A673 (cell line): Measurements from ENCODE around the gene PTCH2. TPM values are rescaled to one million over a fixed set of nuclear protein-coding genes. Genes with fewer than 3 reads are reported as not detected.

Source experiments
- BruUV-seq: library from RNA; stranded (reverse); fragments of 400-500 nt; replicated peaks from 2 replicates; lab custom pipeline; 2021; lab: Mats Ljungman, UMichigan
- CTCF ChIA-PET: fragments of 300-600 bp; sonication (Branson Sonifier 250); formaldehyde crosslinking; loops from one replicate; lab custom pipeline; 2022; ENCODE audit warnings: antibody characterized with exemption; lab: Charles Lee
- POLR2A ChIA-PET: fragments of 300-600 bp; sonication (Branson Sonifier 250); formaldehyde crosslinking; loops from one replicate; lab custom pipeline; 2022; ENCODE audit warnings: antibody characterized with exemption; ENCODE audit not compliant: low non-redundant PET; lab: Charles Lee
- DNase-seq: peaks from one replicate; pipeline ENCODE4 v3.0.0-alpha.2; 2015; ENCODE audit warnings: low spot score
- H3K27ac ChIP-seq: fragments of 200-600 bp; sonication (generic); 2 replicates; pipeline ENCODE4 v1.5.1; 2016; ENCODE audit warnings: mixed run types, low read depth, mild to moderate bottlenecking, mixed read lengths, antibody characterized with exemption, low read length; ENCODE audit not compliant: poor library complexity, severe bottlenecking
- H3K27me3 ChIP-seq: fragments of 200-600 bp; sonication (generic); replicated peaks from 2 replicates; pipeline ENCODE4 v1.6.1; 2017; ENCODE audit warnings: mixed run types, low read depth, mild to moderate bottlenecking, mixed read lengths, antibody characterized with exemption, low read length; ENCODE audit not compliant: insufficient read depth, poor library complexity
- H3K36me3 ChIP-seq: fragments of 200-600 bp; sonication (generic); 2 replicates; pipeline ENCODE4 v1.6.1; 2016; ENCODE audit warnings: mixed run types, mild to moderate bottlenecking, mixed read lengths, antibody characterized with exemption, low read length; ENCODE audit not compliant: insufficient read depth, poor library complexity, severe bottlenecking
- H3K4me1 ChIP-seq: fragments of 200-600 bp; sonication (generic); 2 replicates; pipeline ENCODE4 v1.6.1; 2017; ENCODE audit warnings: mixed run types, mild to moderate bottlenecking, mixed read lengths, antibody characterized with exemption, low read length; ENCODE audit not compliant: insufficient read depth, poor library complexity, severe bottlenecking
- H3K4me3 ChIP-seq: fragments of 200-600 bp; sonication (generic); 2 replicates; pipeline ENCODE4 v1.5.1; 2016; ENCODE audit warnings: low read depth, mixed run types, mild to moderate bottlenecking, mixed read lengths, low read length; ENCODE audit not compliant: poor library complexity, severe bottlenecking
- H3K9me3 ChIP-seq: fragments of 200-600 bp; sonication (generic); 2 replicates; pipeline ENCODE4 v1.6.1; 2016; ENCODE audit warnings: mixed run types, low read depth, mild to moderate bottlenecking, mixed read lengths, antibody characterized with exemption, low read length; ENCODE audit not compliant: poor library complexity, severe bottlenecking
- EZH2 ChIP-seq: fragments of 200-600 bp; sonication (generic); IDR thresholded peaks from 2 replicates; pipeline ENCODE4 v1.6.1; 2017; ENCODE audit warnings: borderline replicate concordance, low read depth, mild to moderate bottlenecking, mixed read lengths, antibody characterized with exemption, low read length; ENCODE audit not compliant: poor library complexity, severe bottlenecking
- intact Hi-C: fragments of 100-400 bp; cut with micrococcal nuclease; formaldehyde crosslinking; loops from one replicate; pipeline ENCODE4 v1.10.0; 2022; ENCODE audit not compliant: unreplicated experiment
- total RNA-seq: library from RNA; stranded (reverse); gene quantifications from 2 replicates; pipeline ENCODE4 v1.2.3, GENCODE V29; 2021
- TF ChIP-seq, protein P1 (sequence below): fragments of 300-800, 200-600 bp; sonication (generic); conservative IDR thresholded peaks from 2 replicates; pipeline ENCODE4 v1.5.1; 2017; ENCODE audit warnings: low read depth, mild to moderate bottlenecking, antibody characterized with exemption, low read length, moderate library complexity, mixed read lengths

The PTCH2 gene
- total RNA-seq, 1 experiment from 2014 or later: 2.3 TPM

DNA sequence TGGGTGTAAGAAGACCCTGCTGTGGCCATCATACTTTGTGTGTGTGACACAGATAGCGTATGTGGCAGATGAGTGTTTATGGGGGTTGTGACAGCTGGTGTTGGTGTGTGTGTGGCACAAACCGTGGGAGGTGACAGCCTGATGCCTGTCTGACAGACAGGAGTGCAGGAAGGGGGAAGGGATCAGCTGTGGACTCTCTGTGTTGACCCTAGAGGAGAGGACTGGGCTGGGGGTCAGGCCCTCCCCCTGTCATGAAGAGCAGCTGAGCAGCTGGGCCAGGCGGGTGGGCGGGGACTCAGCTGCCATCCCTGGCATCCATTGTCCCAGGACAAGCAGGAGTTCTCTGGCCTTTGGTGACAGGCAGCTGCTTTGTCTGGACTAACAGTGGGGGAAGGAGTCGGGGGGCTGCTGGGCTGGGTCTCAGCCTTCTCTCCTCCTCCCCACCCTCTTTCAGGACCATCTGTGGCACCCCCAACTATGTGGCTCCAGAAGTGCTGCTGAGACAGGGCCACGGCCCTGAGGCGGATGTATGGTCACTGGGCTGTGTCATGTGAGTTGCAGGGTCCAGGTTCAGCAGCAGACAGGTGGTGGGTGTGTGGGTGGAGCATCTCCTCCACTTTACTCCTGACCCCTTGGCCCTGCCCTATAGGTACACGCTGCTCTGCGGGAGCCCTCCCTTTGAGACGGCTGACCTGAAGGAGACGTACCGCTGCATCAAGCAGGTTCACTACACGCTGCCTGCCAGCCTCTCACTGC is 40.6 kb downstream of the PTCH2 start:
- Histone ChIP-seq H3K27ac (no peak overlapping the region), H3K4me3 (no peak overlapping the region), H3K9me3 (no peaks in the 10 kb centered on the region), H3K27me3 (no peaks in the 10 kb centered on the region), H3K36me3 (peaks cover 9% of the 10 kb centered on the region), H3K4me1 (peaks cover 14% of the 10 kb centered on the region)
- BruUV-seq: no TSS peak
- ChIA-PET CTCF (no interaction called here), POLR2A (no interaction called here)
- DNase-seq: no peak
- intact Hi-C loops: loop anchor here (10.0 kb wide), 1 partner anchor 502 kb away; no protein-coding TSS in a partner anchor
- TF ChIP-seq EZH2: no peak
- TF ChIP-seq, protein P1, sequence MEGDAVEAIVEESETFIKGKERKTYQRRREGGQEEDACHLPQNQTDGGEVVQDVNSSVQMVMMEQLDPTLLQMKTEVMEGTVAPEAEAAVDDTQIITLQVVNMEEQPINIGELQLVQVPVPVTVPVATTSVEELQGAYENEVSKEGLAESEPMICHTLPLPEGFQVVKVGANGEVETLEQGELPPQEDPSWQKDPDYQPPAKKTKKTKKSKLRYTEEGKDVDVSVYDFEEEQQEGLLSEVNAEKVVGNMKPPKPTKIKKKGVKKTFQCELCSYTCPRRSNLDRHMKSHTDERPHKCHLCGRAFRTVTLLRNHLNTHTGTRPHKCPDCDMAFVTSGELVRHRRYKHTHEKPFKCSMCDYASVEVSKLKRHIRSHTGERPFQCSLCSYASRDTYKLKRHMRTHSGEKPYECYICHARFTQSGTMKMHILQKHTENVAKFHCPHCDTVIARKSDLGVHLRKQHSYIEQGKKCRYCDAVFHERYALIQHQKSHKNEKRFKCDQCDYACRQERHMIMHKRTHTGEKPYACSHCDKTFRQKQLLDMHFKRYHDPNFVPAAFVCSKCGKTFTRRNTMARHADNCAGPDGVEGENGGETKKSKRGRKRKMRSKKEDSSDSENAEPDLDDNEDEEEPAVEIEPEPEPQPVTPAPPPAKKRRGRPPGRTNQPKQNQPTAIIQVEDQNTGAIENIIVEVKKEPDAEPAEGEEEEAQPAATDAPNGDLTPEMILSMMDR: no peak

DNA sequence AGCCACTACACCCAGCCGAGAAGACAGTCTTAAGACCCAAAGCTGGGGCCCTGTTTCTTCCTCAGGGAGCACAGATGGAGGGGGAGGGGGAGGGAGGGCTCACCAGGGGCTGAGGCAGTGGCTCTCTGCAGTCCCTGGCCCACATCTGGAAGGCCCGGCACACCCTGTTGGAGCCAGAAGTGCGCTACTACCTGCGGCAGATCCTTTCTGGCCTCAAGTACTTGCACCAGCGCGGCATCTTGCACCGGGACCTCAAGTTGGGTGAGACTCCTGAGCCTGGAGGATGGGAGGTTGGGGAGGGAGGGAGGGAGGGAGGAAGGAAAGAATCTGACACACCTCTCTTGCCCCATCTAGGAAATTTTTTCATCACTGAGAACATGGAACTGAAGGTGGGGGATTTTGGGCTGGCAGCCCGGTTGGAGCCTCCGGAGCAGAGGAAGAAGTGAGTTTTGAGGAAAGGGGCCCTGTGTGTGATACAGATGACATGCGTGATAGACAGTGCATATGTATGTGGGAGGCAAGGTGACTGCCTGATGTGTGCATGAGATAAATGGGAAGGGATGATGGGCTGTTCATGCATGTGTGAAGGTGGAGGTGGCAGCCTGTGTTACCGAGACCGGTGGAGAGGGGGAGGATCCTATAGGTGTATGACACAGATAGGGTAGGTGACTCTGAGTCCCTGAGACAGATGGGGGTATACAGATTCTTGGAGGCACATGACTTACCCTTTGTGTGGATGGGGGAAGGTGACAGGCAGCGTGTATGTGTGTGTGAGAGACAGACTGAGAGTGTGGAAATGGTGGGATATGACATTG is 41.4 kb downstream of the PTCH2 start:
- intact Hi-C loops: loop anchor here (10.0 kb wide), 1 partner anchor 503 kb away; no protein-coding TSS in a partner anchor
- no peak for DNase-seq
- Histone ChIP-seq H3K9me3 (no peaks in the 10 kb centered on the region), H3K4me3 (peak overlapping the region; percentile 71), H3K4me1 (peaks cover 6% of the 10 kb centered on the region), H3K36me3 (peaks cover 7% of the 10 kb centered on the region), H3K27me3 (no peaks in the 10 kb centered on the region), H3K27ac (no peak overlapping the region)
- no TSS peak for BruUV-seq
- ChIA-PET POLR2A (no interaction called here), CTCF (no interaction called here)
- TF ChIP-seq, protein P1: no peak

DNA sequence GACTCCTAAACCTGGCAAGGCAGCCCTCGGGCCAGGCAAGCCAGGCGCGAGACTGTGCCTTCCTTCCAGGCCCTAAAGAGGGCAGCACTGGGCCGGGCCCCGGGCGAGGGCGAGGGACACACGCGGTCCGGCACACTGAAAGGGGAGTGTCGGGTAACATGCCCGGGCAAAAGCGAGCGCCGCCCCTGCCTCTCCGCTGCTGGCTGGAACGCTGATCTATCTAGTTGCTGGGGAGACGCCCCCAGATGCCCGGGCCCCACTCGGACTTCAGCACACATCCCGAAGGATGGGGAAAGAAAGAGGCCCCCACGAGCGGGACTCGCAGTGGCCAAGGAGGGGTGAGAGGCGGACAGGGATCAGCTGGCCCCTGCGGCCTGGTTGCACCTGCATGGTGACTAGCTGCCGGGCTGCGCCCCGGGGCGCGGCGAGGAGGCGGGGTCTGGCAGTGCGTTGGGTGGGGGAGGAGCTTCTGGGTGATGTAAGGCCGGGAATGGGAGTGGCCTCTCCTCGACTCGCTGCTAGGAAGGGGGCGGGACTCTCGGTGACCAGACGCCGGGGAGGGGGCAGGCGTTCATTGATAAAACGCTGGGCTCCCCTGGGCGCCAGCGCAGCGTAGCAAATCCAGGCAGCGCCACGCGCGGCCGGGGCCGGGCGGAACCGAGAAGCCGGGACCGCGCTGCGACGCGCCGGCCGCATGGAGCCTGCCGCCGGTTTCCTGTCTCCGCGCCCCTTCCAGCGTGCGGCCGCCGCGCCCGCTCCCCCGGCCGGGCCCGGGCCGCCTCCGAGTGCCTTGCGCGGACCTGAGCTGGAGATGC is 43.1 kb downstream of the PTCH2 start, which contains the start of gene PLK3:
Gene PLK3, plus strand, starts transcription at position 608 of the 815 bp plus-strand sequence. Its CDS starts 87 bp downstream, at position 695.
- Histone ChIP-seq H3K9me3 (no peaks in the 10 kb centered on the region), H3K4me1 (peaks cover 4% of the 10 kb centered on the region), H3K36me3 (peaks cover under 1% of the 10 kb centered on the region), H3K27me3 (no peaks in the 10 kb centered on the region), H3K27ac (peak within 1 kb of the TSS; percentile 91), H3K4me3 (peak within 1 kb of the TSS; percentile 71)
- peak; percentile 98 for DNase-seq
- ChIA-PET POLR2A (interaction anchor here (0.6 to 1.5 kb wide), 4 partner anchors 9 to 695 kb away, joined by 3 to 9 read pairs (median 5); partner anchors contain the start of gene BTBD19), CTCF (interaction anchor here (0.6 to 1.0 kb wide), 6 partner anchors 13 to 503 kb away, joined by 3 to 4 read pairs (median 3); no protein-coding TSS in a partner anchor)
- intact Hi-C loops: loop anchor here (10.0 kb wide), 1 partner anchor 505 kb away; no protein-coding TSS in a partner anchor
- TF ChIP-seq, protein P1: peak; percentile 93
- TF ChIP-seq EZH2: no peak
- BruUV-seq: no TSS peak
